SKM-1 treated with dmso at 0.1 percent for 144 hours (cell line): Measurements from ENCODE around the gene CTIF.

Experiments
- DNase-seq: peaks from one replicate; lab custom pipeline; 2025; ENCODE audit not compliant: unreplicated experiment; lab: John Stamatoyannopoulos, UW

The CTIF gene

GRCh38 chr18:48905513-48905912 lies 366.7 kb downstream of the CTIF start:
- DNase-seq = no peak

GRCh38 chr18:48908916-48909315 lies 370.1 kb downstream of the CTIF start:
- no peak for DNase-seq

GRCh38 chr18:48909721-48910120 lies 370.9 kb downstream of the CTIF start:
- no peak for DNase-seq

GRCh38 chr18:48910972-48911545 lies 372.2 kb downstream of the CTIF start:
- no peak for DNase-seq
